ENCODE data around the gene MAMDC4.
"Not testable (repeated sequence)": the region's sequence is repeated elsewhere in the genome, so short reads cannot be mapped to it uniquely, and the experiment has no call there.

MAMDC4 gene

GRCh38 chr9:136837146-136837855 lies 14.8 kb upstream of the MAMDC4 start:
- in situ Hi-C loops (cut with HindIII; ENCODE audit: low sequenced_read_pairs): no loop called here

- in situ Hi-C loops (cut with HindIII; ENCODE audit: low sequenced_read_pairs): not testable (repeated sequence)
Measured at GRCh38 chr9:136837856-136838277, 14.3 kb upstream of the MAMDC4 start.

GRCh38 chr9:136838314-136839228 lies 13.6 kb upstream of the MAMDC4 start:
- in situ Hi-C loops (cut with HindIII; ENCODE audit: low sequenced_read_pairs): no loop called here

- in situ Hi-C loops (cut with HindIII; ENCODE audit: low sequenced_read_pairs): loop anchor here (5.0 kb wide), 2 partner anchors 32 to 88 kb away; partner anchors contain the start of gene RABL6
Measured at GRCh38 chr9:136839229-136840139, 12.7 kb upstream of the MAMDC4 start.

- in situ Hi-C loops (cut with HindIII; ENCODE audit: low sequenced_read_pairs): loop anchor here (5.0 kb wide), 2 partner anchors 33 to 87 kb away; partner anchors contain the start of gene RABL6
Measured at GRCh38 chr9:136840140-136840876, 11.8 kb upstream of the MAMDC4 start.

GRCh38 chr9:136840877-136841645 lies 11.1 kb upstream of the MAMDC4 start:
- in situ Hi-C loops (cut with HindIII; ENCODE audit: low sequenced_read_pairs): loop anchor here (5.0 kb wide), 2 partner anchors 34 to 86 kb away; partner anchors contain the start of gene RABL6

GRCh38 chr9:136841646-136842379 lies 10.3 kb upstream of the MAMDC4 start:
- in situ Hi-C loops (cut with HindIII; ENCODE audit: low sequenced_read_pairs): loop anchor here (5.0 kb wide), 2 partner anchors 35 to 85 kb away; partner anchors contain the start of gene RABL6

- in situ Hi-C loops (cut with HindIII; ENCODE audit: low sequenced_read_pairs): loop anchor here (5.0 kb wide), 2 partner anchors 35 to 85 kb away; partner anchors contain the start of gene RABL6
Measured at GRCh38 chr9:136842380-136842948, 9.7 kb upstream of the MAMDC4 start, which contains the start of gene AJM1. AJM1 (plus strand) TSS chr9:136842478; CDS start chr9:136844415, 1,937 bp downstream.

- in situ Hi-C loops (cut with HindIII; ENCODE audit: low sequenced_read_pairs): loop anchor here (5.0 kb wide), 2 partner anchors 36 to 84 kb away; partner anchors contain the start of gene RABL6
Measured at GRCh38 chr9:136843159-136843800, 8.9 kb upstream of the MAMDC4 start.

- in situ Hi-C loops (cut with HindIII; ENCODE audit: low sequenced_read_pairs): loop anchor here (5.0 kb wide), 2 partner anchors 37 to 83 kb away; partner anchors contain the start of gene RABL6
Measured at GRCh38 chr9:136843801-136844740, 8.1 kb upstream of the MAMDC4 start.

GRCh38 chr9:136844761-136845464 lies 7.2 kb upstream of the MAMDC4 start:
- in situ Hi-C loops (cut with HindIII; ENCODE audit: low sequenced_read_pairs): loop anchor here (5.0 kb wide), 2 partner anchors 38 to 82 kb away; partner anchors contain the start of gene RABL6

- in situ Hi-C loops (cut with HindIII; ENCODE audit: low sequenced_read_pairs): no loop called here
Measured at GRCh38 chr9:136845465-136846260, 6.5 kb upstream of the MAMDC4 start.

GRCh38 chr9:136846376-136847087 lies 5.6 kb upstream of the MAMDC4 start:
- in situ Hi-C loops (cut with HindIII; ENCODE audit: low sequenced_read_pairs): no loop called here

Data from endothelial cell of hepatic sinusoid (primary cell).